ENCODE data around the gene TPGS2.

- no peak for TF ChIP-seq CTCF (IDR thresholded peaks at IDR 0.05; ENCODE audit: insufficient read depth, low read length, poor library complexity, severe bottlenecking)
- TF ChIP-seq EZH2phosphoT487 (conservative IDR thresholded peaks at IDR 0.05; ENCODE audit: low read length), result no peak
These were observed 13.8 kb downstream of the TPGS2 start for GRCh38 chr18:36814994-36815393.

Data from SU-DHL-6 (cell line).